Raji (cell line): ENCODE results near the gene PTGIS.

Source experiments
- POLR2A ChIP-seq: IDR thresholded peaks from 2 replicates; pipeline ENCODE4 v1.6.1; 2011; ENCODE audit warnings: low read depth, low read length, control low read depth; ENCODE audit not compliant: insufficient read depth

The PTGIS gene

DNA sequence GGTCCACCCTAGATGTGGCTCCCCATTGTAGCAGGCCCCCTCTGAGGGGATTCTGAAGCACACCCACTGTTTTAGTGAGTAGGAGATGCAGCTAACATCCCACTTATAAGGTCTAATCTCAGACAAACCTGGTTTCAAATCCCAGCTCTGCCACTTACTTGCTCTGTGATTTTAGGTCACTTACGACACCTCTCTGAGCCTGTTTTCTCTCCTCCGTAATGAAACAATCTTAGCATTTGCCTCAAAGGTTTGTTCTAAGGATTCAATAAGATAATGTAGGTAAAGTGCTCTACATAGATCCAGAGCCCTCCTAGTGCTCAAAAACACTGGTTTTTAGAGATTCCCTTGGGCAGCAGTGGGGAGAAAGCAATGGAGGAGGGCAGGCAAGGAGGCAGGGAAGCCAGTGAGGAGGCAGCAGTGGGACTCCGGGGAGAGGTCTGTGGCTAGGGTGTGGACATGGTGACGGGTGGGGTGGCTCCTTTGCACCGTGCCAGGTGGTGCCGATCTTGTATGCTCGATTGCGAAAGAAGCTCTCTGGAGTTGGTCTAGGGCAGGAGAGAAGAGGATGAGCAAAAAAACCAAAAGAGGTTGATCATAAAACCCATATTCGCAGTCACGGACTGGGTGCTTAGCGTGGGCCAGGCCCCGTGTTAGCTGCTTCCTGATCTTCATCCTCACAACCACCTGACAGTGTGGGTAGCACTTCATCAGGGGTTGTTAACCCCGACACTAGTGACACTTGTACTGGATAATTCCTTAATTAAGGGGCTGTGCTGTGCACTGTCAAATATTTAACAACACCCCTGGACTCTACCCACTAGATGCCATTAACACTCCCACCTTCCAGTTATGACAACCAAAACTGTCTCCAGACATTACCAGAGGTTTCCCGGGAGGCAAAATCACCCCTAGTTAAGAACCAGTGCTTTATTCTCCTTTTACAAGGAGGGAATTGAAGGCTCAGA is 16.8 kb upstream of the PTGIS start:
- TF ChIP-seq POLR2A, result no peak

- TF ChIP-seq POLR2A, result no peak
Observed at GRCh38 chr20:49583669-49584417, 15.9 kb upstream of the PTGIS start.

- TF ChIP-seq POLR2A, result no peak
Observed at GRCh38 chr20:49583343-49583668, 15.4 kb upstream of the PTGIS start.

- TF ChIP-seq POLR2A, result no peak
Observed at GRCh38 chr20:49582413-49583334, 14.7 kb upstream of the PTGIS start.

DNA sequence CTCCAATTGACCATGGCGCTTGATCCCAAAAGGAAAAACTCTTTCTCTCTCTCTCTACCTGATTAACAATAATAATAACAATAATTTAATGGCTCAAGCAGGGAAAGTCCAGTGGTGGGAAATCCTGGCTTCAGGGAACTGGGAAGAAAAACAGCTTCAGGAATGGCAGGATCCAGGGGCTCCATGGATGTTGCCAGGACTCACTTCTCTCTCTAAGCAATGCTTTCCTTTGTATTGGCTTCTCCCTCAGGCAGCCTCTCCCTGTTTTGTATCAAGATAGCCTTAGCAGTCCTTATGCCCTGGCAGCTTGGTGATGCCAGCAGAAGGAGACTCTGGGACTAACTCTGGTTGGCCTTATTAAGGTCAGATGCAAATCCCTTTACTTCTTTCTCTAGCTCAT is 13.5 kb upstream of the PTGIS start:
- no peak for TF ChIP-seq POLR2A

DNA sequence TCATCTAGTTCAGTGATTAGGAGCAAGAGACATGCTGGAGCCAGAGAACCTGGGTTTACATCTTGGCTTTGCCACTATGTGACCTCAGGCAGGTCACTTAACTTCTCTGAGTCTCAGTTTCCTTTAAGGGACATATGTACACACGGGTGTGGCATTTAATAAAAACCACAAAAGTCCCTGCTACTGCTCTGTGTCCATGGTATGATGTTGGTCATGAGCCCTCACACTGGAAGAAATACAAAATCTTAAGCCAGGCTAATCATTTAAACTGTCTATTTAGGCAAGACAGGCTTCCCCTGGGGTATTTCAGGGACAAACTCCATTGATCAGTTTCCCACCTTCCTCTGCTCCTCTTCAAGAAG is 12.9 kb upstream of the PTGIS start:
- no peak for TF ChIP-seq POLR2A

DNA sequence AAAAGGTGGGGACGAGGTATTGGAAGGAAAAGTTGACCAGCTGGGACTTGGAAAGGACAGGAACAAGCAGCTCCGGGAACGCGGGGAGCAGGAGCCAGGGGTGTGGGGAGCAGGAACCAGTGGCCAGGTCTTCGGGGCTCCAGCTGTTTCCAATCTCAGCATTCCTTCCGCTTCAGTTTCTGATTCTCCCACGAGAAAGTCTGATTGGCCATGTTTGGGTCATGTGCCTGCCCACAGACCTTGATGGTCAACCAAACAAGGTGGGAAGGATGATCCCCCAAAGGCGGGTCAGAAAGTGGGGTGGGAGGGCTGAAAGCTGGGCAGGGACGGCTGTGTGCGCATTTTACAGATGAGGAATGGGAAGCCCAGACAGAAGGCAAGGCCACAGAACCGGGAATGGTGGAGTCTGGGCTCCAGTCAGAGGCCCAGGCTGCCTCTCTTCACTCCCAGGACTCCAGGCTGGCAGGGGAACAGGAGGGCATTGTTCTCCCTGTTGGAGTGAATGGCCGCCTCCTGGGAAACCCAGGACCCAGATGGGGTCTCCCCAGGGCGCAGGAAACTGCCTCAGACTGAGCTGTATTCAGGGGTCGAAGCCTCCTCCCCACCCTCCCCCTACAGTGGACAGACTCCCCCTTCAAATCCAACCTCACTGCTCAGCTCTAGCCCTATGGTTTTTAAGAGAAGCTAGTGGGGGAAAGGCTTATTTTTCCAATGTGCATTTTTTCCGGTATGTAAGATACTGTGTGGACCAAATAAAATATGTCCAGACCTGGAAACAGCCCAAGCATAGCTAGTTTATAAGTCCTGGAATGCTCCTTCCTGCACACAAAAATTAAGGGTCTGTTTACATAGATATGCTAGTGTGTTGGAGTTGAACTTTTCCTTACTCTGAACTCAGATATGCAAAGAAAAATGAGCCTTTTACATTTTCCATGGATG is 12.2 kb upstream of the PTGIS start:
- no peak for TF ChIP-seq POLR2A

DNA sequence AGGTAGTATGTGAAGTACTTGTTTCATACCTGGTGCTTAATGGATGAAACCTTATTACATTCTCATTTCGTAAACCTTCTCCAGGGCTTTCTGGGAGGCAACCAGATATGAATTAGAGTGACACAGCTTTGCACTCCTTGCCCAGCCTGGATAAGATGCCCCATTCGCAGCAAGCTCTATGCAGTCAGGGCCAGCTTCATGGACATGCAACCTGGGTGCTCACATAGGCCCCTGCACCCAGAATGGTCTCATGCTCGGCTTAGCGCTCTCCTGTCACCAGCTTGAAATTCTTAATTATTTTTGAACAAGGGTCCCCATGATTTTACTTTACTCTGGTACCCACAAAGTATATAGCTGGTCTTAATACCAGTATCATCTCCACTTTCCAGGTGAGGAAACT is 11.3 kb upstream of the PTGIS start:
- TF ChIP-seq POLR2A, result no peak

GRCh38 chr20:49578436-49578835 is 10.5 kb upstream of the PTGIS start:
- TF ChIP-seq POLR2A, result no peak

DNA sequence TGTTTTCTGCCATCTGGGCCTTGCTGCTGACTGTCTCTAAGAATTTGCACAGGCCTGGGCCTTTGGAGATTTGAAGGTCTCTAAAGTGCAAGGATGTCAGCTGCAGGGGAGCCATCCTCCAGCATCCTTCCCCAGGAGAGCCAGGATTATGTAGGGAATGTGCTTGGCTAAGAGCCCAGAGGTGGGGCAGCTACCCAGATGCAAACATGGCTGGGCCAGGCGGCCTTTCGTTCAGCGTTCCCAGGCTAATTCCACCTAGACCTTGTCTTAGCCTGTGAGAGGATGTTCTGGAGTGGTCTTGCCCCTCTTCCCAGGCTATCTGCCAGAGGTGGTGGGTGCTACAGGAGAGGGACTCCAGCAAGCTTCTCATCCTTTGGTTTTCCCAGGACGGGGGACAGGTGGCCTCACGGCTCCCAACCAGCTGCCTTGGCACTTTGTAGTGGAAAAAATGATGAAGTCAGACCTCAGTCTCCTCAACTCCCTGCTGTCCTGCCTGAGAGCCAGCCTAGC is 7.7 kb upstream of the PTGIS start:
- no peak for TF ChIP-seq POLR2A

DNA sequence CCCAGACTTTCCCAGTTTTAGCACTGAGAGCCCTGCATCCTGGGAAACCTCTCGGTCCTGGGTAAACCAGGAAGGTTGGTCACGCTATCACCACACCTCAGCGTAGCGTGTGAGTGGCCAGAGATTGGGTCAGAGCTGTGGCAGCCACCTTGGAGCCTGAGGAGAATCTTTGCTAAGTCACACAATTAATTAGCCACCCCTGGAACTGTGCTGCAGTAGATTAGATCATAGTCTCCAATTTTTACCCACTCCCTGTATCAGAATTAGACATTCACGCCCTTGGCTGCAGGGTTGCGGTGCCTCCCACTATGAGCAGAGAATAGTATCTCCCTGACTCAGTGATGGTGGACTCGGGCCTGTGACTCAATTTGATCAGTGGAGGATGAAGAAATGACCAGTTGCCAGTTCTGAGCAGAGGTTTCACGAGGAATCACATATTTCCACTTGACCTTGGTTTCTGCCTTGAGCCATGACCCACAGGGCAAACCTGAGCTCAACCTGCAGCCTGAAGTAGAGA is 6.0 kb upstream of the PTGIS start:
- no peak for TF ChIP-seq POLR2A

DNA sequence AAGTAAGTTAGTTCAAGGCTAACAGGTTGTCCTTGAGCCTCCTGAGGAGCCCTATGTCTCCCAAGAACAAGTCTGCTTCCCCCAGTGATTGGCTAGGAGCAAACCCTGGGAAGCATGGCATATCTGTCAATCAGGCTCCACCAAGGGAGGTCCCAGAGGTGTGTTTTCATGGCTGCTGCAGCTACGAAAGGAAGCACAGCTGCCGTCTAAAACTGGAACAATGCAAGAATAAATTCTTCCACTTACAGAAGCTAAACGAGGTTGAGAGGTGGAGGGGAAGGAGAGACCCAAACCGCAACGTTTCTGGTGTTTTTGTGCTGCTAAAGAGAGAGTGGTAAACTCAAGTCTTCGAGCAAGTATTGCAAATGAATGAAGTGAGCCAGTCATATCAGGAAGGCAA is 4.9 kb upstream of the PTGIS start:
- TF ChIP-seq POLR2A, result no peak

- no peak for TF ChIP-seq POLR2A
Observed at GRCh38 chr20:49571553-49571835, 3.6 kb upstream of the PTGIS start.

DNA sequence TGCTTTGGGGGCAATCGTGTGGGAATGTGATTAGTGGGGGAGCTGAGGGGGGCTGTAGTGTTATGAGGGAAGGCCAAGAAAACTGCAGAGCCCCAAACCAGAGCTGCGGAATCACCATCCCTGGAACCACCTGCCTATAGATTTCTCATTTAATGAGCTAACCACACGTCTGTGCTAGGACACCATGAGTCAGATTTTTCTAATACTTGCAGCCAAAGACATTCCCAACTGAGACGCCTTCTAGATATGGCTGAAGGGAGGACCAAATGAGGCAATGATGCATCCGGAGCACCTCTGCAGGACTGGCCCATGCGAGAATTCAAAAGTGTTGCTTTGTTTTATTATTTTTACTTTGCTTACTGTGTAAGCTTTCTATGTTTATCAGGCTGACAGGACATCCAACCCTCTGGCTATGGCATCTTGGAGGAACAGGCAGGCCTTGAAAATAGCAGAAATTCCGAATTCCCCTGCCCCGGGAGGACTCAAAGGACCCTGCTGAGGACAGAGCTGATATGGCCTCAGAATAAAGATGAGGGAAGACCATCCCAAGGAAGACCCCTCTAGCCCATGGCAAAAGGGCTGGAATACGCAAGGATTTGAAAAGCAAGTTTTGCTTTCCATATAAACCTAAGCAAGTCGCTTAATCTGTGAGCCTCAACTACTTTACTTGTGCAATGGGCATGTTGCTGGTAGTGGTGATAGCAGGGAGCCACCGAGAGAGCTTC is 3.1 kb upstream of the PTGIS start:
- TF ChIP-seq POLR2A, result no peak
